NCI-H1436 treated with DMSO at 0.1 percent for 48 hours (cell line): ENCODE results near the gene ELOVL5.
A peak's percentile ranks its signal among the peaks of the same experiment; 100 is the strongest.
"Not testable (repeated sequence)": the region's sequence is repeated elsewhere in the genome, so short reads cannot be mapped to it uniquely, and the experiment has no call there.

Source experiments
- DNase-seq: peaks from one replicate; lab custom pipeline; 2025; lab: John Stamatoyannopoulos, UW

ELOVL5 gene

DNA sequence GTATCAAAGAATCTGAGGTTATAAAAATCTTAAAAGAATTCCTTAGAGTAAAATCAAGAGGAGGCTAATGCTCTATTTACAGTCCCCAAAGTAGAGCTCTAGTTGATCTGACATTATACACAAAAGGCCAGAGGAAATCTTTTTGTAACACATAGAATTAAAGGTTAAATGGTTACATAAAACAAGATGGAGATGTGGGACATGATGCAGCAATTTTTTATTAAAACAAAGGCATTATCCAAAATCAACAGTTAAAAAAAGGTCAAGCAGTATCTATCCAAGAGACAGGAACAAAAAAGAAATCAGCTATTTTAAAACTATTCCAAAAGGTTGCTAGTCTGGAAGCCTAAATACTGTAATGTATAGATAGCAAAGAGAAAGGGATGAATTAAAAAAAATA is 20.4 kb downstream of the ELOVL5 start:
- no peak for DNase-seq

DNA sequence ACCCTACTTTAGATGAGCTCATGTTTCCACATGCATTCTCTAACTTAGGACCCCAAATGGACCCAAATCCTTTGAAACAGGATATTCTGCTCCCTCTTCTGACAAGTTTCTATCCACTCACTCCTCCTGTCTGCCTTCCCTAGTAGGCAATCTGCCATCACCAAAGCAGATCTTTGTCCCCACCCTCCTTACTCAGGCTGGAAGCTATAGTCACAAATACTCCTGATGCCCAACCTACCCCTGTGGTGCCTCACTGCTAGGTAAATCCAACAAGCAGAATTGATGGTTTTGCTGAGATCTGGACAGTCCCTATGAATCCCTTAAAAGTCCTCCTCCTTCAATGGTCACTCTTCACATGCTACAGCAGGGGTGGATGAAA is 21.7 kb downstream of the ELOVL5 start:
- DNase-seq: no peak

DNA sequence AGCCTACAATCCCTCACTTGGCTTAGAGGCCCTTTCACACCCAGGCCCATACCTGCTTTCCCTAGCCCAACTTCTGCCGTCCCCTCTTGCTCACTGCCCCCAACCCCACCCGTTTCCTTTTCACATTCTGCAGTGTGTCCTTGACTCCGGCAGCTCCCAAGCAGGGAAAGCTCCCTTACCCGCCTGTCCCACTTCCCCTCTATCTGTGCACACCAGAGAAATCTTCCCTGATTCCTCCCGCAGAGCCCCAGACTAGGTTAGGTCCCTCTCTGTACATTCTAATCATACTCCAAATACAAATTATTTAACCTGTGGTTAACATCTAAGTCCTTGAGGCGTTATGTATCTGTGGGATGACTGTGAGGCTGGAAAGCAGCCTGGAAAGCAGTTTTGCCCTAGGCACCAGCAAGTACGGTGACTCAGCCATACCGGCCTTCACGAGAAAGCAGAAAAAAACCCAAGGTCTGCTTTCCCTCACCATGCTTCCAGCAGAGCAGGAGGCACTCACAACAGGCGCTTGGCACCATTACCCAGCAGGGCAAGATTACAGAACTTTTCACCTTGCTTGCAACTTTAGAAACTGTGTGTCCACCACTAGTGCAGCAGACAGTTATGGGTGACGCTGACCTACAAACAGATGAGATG is 22.3 kb downstream of the ELOVL5 start:
- no peak for DNase-seq

DNA sequence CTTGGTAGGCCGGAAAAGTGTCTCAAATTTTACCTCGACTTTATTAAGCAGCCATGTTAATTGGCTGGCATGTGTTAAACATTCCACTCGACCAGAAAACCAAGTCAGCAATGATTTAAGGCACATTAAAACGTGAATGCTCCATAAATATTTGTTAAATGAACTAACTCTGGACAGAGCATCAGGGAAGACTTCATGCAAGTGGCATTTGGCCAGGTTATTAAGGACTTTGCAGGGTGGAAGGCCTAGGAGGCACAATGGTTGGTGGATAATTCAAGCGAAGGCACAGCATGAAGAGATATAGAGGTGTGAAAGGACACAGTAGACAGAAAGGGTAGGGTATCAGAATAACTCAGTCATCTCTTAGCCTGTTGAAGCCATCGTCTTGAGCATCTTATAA is 23.0 kb downstream of the ELOVL5 start:
- DNase-seq: no peak

DNA sequence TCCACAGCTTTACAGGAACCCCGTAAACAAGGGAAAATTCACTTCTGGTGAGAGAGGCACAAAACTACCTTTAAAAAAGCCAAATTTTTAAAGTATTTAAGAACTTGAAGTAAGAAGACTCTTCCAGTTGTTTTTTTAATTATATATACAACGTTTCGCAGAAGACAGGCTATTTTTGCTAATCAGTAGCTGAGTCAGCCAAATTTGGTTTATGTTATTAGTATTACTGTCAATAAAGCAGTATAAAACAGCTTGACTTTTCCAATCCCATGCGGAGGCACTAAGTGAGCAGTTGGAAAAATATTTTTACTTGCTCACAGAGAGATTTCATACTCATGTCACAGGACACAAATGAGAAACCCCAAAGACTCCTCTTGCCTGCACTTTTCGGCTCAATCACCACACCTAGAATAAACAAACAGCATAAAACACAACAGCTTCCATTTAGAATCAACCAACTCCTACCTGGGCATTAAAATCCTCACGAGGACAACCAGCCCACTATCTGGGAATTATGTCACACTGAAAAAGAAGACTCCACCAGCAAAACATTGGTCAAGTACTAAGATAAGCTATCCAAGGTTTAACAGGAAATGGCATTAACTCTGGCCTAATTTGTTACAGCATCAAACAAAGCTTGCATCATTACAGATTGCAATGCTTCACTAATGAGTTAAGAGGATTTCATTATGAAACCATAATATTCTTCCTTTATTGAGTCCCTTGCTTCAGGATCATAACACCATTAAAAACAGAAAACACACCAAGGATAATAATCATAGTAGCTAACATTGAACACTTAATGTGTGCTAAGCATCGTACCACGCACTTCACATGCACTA is 26.3 kb downstream of the ELOVL5 start:
- DNase-seq: peak; percentile 66

DNA sequence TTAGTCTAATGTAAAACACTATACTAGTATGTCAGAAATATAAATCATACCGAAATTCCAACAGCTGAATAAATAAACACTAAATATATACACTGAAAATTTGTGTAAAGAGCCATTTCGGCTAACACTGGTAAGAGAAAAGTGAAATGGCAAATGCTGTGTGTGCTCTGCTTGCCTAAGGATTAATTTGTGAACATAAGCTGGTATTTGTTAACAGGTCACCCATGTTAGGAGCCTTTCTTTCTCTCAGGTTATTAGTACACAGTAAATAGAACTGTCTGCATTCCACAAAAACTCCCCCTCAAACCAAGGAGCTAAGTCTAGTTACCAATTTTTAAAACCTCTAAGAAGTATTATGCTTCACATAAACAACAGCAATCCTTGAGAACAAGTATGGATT is 27.0 kb downstream of the ELOVL5 start:
- DNase-seq: no peak

DNA sequence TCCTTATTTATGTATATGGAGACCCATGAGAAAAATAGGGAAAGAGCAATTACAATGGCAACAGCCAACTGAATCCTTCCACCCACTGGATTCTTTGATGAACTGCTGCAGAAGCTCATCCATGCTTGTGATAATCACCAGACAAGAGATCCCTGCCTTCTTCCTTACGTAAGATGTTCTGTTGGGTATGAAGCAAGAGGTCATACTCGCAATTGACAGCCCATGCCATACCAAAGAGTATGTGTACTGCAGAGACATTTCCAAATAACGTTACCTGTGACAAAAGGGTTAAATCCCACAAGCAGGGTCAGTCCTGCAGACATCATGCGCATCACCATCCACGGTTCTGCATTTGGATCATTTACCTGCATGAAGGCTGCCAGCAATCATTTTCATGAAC is 27.8 kb downstream of the ELOVL5 start:
- DNase-seq: no peak

DNA sequence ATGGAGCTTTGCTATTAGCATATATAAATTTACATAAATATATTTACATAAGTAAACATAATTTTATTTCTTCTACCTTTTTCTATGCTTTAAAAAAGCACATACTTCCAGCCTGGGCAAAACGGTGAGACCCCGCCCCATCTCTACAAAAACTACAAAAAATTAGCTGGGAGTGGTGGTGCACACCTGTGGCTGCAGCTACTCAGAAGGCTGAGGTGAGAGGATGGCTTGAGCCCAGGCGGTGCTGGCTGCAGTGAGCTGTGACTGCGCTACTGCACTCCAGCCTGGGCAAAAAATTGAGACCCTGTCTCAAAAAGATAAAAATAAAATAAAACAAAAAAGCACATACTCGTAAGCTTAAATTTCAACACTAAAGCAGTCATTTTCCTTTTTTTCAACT is 30.3 kb downstream of the ELOVL5 start:
- DNase-seq: no peak

DNA sequence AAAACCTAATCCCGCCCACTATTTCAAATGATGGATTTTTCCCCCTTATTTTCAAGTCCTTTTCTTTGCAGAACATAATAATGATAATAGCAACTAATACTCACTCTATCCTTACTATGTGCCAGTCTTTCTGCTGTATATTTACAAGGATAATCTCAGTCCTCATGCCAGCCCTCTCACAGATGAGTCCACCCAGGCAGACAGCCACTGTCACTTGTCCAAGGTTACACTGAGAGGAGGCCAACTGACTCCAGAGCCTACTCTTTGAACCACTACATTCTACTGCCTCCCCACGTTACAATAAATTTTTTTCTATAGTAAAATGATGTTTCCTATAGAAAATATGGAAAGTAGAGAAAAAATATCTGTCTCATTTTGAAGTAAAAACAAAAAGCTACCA is 30.9 kb downstream of the ELOVL5 start:
- no peak for DNase-seq

DNA sequence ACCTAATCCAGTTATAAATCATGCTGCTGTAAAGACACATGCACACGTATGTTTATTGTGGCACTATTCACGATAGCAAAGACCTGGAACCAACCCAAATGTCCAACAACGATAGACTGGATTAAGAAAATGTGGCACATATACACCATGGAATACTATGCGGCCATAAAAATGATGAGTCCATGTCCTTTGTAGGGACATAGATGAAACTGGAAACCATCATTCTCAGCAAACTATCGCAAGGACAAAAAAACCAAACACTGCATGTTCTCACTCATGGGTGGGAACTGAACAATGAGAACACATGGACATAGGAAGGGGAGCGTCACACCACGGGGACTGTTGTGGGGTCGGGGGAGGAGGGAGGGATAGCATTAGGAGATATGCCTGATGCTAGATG is 31.5 kb downstream of the ELOVL5 start:
- DNase-seq: not testable (repeated sequence)

DNA sequence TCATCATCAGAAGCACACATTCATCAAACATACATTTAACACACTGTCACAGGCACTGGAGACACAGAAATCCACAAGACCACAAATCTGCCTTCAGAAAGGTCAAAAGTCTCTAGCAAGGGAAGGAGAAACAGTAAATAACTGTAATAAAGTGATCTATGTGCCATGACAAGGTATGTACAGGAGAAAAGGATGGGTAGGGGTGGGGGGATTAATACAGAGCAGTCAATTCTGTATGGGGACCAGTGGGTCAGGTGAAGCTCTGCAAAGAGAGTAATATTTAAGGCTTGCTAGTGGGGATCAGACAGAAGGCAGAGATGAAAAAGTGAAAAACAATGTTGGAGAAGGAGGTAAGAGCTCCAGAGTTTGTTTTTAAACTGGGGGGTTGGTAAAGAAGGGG is 32.6 kb downstream of the ELOVL5 start:
- no peak for DNase-seq

DNA sequence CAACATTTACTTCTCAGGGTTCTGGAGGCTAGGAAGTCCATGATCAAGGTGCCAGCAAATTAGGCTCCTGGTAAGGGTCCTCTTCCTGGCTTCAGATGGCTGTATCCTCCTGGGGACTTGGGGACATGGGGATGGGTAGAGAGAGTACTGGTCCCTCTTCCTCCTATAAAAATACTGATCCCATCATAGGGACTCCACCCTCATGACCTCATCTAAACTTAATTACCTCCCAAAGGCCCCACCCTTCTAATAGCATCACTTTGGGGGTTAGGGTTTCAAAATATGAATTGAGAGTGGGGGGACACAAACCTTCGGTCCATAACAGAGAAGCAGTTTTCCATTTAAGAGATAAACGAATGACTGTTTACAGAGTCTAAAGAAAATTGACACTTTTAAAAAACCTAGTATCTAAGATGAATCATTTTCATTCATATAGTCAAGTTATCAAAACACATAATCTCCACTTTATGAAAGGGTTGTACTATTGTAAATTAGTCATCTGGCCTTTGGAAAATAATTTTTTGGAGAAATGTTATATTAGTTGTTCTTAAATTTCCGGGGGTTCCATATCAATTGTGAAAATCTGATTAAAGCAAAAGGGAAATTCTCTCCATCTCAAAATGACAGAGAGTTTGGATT is 33.5 kb downstream of the ELOVL5 start:
- no peak for DNase-seq

DNA sequence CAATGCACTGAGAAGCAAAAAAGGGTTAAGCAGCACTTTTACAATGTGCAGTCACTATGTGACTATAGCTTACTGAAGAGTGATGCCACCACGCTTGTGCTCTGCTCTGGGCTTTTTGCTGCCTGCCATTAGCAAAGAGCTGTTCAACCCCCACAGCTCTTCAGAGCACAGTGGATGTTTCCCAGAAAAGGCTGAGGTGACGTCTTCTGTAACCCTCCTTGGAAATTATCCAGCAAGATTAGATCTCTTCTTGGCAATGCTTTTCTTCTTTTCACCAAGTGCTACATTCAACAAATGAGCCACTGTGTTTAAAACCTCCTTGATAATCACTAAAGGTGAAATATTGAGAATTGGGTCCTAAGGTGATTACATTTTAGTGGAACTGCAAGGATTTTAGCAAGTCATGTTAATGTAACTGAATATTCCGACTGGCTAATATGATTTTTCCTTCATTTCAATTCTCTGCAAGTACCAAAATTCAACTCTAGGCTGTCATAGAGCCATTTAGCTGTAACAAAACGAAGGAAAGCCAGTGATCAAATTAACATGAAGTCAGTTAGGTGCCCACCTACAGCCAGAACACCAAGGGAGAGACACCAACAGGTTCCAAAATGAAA is 34.9 kb downstream of the ELOVL5 start:
- no peak for DNase-seq

DNA sequence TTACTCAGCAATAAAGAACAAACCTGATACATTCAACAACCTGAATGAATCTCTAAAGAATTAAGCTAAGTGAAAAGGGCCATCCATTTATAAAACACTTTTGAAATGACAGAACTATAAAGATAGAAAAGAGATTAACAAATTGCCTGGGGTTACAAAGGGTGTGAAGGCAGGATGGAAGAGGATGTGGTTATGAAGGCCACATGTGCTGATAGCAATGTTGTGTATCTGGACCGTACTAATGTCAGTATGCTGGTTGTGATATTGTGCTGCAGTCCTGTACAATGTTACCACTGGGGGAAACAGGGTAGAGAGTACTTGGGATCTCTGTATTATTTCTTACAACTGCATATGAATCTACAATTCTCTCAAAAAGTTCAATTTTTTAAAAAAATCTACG is 36.4 kb downstream of the ELOVL5 start:
- no peak for DNase-seq

DNA sequence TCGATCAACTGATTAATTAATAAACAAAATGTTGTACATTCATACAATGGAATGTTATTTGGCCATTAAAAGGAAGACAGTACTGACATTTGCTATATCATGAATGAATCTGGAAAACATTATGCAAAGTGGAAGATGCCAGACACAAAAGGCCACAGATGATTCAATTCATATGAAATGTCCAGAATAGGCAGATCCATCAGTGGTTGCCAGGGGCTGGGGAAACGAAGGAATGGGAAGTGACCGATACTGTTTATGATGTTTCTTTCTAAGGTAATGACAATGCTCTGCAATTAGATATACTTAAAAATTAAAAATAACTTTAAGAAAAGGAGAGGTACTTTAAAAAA is 37.2 kb downstream of the ELOVL5 start:
- DNase-seq: no peak

DNA sequence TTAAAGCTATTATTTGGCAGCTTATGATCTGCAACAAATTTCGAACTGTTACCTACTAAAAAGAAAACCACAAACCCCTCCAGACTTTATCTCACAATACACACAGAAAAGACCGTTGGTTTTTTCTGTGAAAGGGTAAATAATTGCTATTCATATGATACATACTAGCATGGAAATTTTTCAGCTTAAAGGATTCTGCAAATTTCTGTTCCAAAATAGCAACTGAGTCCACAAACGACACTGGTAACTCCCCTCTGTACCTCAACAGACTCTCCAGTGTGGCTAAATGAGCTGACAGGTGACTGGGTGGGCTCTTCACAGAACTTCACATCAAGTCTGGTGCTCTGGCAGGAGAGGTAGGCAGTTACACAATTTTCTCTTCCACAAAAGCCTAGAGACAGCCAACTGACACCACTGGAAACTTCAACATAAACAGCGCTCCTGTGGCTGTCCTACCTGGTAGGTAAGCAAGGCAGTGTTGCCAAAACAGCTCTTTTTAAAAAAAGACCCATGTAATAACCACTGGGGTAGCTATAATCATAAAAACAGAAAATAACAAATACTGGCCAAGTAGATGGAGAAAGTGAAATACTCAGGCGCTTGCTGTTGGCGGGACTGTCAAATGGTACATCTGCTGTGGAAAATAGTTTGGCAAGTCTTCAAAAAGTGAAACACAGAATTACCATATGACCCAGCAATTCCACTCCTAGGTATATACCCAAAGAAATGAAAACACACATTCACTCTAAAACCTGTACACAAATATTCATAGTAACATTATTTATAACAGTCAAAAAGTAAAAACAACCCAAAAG is 37.8 kb downstream of the ELOVL5 start:
- DNase-seq: no peak

DNA sequence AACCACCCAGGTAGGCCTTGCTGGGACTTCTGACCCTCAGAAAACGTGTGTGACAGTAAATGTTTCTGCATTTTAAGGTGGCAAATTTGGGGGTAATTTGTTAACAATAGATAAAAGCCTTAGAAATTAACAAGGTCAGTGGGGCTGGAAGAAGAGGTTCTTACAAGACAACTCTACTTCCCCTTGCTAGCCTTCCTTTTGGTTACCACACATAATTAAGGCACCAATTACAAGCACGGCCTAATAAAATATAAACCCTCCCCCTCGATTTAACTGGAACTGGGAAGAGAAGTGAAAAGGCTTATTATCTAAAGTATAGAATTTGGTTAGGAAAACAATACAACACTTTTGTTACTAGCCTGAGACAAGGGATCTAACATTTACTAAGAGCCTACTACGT is 38.8 kb downstream of the ELOVL5 start:
- DNase-seq: no peak

DNA sequence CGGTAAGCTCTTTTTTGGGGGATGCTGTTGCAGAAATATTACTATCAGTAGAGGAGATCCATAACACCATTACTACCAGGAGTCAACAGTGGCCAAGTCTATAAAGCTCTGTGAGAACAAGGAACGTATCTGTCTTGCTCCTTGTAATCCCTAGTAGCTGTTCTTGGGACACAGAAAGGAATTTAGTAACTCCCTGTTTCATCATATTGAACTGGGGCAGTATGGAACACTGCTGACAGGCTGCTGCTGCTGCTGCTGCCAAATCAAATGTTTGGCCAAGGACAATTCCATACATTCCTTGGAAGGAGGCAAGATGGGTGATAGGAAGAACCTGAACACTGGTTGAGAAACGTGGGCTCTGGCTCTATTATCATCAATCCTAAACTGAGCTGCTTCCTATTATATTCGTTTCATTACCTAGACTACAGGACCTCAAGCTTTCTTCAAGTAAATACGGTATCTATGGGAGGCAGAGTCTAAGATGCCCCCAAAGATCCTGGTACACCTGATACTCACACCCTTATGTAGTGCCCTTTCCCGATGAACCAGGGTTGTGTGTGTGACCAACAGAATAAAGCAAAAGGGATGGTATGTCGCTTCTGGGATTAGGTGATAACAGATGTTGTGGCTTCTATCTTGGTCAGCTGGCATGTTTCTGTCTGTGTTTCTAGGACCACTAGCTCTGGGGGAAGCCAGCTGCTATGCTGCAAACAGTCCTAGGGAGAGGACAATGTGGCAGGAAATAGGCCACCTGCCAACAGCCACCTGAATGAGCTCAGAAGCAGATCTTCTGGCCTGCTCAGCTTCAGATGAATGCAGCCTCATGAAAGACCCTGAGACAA is 39.5 kb downstream of the ELOVL5 start:
- no peak for DNase-seq

DNA sequence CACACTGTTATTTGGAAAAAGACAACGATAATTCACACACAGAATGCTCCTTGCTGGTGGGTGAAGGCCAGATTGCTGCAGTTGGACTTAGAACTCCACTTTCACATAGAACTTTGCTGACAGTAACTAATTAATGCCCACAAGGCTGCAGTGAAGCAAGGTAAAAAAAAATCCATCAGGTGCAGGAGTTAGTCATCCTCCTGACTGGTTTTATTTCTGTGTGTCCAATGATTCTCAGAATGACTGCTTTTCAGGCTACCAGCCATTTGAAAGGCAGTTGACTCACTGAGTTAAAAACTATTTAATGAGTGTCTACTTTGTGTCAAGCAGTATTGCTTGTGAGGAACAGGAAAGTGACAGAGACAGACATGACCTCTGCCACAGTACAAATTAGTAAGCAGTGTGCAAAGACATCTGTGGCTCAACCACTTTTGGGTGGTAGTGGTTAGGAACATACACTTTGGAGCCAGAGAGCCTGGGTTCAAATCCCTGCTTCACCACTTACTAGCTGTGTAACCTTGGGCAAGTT is 41.9 kb downstream of the ELOVL5 start:
- no peak for DNase-seq

DNA sequence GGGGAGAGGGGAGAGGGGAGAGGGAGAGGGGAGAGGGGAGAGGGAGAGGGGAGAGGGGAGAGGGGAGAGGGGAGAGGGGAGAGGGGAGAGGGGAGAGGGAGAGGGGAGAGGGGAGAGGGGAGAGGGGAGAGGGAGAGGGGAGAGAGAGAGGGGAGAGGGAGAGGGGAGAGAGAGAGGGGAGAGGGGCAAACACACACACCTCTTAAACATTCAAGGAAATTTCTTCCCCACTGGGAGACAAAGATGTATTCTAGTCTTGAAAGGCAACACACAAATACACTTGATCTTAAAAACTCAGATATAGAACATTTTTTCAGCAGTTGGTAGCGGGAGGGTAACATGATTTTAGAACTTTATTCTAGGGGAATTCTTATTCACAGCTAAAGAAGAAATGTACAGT is 42.5 kb downstream of the ELOVL5 start:
- DNase-seq: not testable (repeated sequence)

DNA sequence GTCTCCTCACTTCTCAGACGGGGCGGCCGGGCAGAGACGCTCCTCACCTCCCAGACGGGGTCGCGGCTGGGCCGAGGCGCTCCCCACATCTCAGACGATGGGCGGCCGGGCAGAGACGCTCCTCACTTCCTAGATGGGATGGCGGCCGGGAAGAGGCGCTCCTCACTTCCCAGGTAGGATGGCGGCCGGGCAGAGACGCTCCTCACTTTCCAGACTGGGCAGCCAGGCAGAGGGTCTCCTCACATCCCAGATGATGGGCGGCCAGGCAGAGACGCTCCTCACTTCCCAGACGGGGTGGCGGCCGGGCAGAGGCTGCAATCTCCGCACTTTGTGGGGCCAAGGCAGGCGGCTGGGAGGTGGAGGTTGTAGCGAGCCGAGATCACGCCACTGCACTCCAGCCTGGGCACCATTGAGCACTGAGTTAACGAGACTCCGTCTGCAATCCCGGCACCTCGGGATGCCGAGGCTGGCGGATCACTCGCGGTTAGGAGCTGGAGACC is 43.2 kb downstream of the ELOVL5 start:
- not testable (repeated sequence) for DNase-seq
